Epidermal melanocyte (primary cell): ENCODE data around the gene UBA52.
"Not testable (repeated sequence)": the region's sequence is repeated elsewhere in the genome, so short reads cannot be mapped to it uniquely, and the experiment has no call there.

ENCODE experiments used
- DNase-seq: peaks from one replicate; pipeline ENCODE4 v3.0.0; 2011; ENCODE audit warnings: low spot score; ENCODE audit not compliant: insufficient read length

UBA52 gene

DNA sequence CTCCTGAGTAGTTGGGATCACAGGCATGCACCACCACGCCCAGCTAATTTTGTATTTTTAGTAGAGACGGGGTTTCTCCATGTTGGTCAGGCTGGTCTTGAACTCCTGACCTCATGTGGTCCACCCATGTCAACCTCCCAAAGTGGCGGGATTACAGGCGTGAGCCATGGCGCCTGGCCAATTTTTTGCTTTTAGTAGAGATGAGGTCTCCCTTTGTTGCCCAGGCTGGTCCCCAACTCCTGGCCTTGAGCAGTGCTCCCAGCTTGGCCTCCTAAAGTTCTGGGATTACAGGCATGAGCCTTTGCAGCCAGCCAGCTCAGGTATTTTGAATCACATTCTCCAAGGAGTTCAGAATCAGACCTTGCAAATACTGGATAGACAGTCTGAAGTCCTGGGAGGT lies 21.1 kb downstream of the UBA52 start:
- not testable (repeated sequence) for DNase-seq

DNA sequence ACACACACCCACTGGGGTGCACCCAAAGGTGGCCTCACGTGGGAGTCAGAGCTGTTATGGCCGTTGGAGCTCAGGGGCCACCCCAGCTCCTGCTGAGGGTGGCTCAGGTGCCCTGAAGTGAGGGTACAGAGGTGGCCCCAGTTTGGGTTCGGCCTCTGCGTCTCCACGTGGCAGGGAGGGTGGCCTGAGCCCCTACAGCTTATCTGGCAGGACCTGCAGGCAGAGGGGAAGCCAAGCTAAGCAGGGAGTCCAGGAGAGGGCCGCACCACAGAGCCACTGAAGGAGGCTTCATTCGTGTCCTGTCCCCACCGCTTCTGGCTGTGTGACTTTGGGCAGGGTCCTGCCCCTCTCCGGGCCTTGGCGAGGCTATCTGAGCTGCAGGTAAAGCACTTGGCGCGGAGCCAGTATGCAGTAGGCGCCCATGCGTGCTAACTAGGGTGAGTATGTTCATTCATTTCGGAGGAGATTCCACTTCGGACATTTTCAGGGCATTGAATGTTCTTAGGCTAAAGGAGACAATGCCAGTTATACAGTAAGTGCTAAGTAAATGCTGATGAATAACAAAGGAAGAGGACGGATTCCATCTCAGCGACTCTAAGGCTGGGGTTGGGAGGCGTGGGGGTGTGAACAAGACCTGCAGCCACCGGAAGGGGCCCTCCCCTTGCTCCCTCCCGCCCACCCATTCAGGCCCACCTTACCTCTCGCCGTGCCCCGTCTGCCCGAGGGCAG lies 21.9 kb downstream of the UBA52 start:
- DNase-seq = no peak

DNA sequence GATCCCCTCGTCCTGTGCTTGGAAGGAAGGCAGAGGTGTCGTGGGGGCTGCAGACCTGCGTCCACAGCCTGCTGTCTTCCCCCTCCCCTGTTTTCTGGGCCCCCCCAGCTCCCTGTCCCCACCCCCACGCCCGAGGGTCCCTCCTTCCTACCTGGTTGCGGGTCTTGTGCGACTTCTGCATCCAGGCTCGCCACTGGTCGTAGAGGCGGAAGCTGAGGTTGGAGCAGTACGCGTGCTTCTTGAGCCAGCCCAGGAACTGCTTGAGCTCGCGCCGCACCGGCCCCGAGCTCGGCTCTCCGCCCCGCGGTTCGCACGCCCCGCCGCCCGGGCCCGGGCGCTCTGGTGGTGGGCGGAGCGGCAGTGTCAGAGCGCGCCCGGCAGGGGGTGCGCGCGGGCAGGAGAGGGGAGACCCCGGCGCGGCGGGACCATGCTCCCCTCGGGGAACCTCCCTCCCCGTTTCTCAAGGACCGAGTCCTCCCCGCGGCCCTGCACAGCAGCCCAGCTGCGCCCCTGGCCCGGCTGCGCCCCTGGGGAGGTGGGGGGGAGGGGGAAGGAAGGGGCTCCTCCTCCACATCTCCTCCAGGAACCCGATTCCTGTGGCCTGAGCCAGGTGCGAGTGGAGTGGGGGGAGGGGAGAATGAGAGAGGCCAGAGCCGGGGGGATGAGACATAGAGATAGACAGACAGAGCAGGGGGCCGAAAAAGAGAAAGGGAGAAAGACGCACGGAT lies 22.6 kb downstream of the UBA52 start:
- DNase-seq = peak; percentile 83

DNA sequence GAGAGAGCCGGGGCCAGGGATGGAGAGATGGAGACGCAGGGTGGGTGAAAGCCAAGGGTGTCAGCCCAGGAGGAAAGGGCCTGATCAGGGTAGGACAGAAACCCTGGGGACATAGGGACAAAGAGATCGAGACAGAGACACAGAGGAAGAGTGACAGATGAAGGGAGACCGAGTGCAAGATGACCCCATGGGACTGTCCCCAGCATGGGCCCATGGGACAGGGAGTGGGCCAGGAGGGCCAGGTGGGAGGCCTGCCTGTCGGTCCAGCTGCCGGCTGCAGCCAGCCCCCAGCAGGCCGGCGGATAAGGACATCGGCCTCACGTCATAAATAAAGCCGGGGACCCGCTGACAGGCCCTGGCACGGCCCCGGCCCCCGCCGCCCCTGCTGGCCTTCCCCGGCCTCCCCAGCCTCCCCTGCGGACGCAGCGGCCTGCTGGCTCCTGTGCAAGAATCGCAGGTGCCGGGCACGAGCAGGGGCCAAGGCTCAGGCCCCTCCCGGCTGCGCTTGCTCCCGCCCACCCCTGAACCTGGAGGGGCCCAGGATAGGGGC lies 23.2 kb downstream of the UBA52 start:
- DNase-seq = no peak

DNA sequence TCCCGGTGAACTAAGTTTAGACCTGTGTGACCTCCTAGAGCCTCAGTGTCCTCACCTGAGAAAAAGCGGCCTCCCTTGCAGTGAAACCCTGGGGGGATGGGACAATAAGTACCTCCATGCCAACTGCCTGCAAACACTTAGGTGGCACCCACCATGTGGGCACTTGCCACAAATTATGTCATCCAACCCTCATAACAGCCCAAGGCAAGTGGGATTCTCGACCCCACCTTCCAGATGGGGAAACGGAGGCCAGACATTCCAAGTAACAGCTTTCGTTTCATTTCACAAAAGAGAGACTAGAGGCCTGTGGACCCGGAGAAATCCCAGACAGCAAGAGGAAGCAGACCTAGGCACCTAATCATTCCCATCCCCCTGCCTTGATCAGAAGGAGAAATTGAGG lies 23.8 kb downstream of the UBA52 start:
- DNase-seq = no peak

DNA sequence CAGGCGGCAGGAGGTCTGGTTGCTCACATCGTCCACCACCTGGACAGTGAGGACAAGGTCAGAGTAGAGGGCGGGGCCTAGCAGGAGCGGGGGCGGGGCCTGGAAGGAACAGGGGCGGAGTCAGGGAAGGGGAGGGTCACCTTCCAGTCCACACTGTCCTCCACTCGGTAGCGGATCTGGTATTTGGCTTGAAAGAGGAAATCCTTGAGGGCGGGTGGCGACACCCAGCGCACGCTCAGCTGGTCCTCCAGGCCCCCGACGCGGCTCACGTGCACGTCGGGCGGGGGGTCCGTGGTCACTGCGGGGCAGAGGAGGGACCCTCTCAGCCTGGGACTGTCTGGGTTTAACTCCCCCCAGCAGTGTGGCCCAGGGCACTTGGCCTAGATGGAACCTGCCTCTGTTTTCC lies 25.1 kb downstream of the UBA52 start:
- DNase-seq = no peak

DNA sequence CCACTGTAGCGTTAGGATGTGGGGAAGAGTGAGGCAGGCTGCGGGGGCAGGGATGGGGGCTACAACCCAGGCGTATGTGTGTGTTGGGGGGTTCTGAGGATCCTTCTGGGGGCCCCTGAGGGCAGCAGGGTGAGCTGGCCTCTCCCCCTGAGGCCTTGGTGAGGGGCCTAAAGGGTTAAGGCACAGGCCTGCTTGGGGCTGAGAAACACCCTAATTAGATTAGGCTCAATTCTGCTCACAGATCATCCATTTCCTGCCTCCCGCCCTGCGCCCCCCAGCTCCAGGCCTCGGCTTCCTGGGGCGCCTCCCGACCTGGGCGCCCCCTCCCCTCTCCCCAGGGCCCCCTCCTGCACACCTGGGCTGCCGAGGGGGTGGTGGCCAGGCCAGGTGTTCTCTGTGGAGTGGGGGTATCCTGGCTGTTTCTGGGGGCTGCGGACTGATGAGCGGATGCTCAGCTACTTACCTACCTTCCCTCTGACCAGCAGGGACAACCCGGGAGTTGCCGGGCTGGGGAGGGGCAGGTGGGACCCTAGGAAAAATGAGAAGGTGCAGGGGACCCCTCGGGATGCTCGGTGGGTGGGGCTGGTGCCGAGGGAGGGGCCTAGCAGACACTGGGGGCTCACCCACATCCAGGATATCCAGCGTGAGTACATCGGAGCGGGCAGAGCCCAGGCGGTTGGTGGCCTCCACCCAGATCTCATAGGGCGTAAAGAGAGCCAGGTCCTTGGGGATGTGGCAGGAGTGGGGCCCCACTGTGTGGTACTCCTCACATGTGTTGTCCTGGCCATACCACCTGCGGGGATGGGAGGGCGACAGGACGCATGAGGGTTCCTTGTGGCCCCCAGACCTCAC lies 26.4 kb downstream of the UBA52 start:
- no peak for DNase-seq

DNA sequence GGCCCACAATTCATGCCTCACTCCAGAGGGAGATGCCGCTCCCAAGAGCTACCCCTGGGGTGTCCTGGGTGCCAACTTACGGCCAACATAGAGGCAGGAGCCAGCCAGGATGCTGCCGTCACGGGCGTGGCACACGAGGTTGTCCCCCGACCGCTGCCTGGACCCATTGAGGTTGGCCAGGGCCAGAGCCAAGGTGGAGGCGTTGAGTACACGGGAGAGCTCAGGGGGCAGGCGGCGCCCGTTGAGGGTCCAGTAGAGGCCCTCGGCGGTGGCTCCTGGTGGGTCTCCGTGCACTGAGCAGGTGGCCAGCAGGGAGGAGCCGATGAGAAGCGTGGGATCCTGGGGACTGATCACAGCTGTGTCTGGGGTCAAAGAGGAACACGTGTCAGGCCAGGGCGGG lies 27.8 kb downstream of the UBA52 start:
- DNase-seq = no peak

DNA sequence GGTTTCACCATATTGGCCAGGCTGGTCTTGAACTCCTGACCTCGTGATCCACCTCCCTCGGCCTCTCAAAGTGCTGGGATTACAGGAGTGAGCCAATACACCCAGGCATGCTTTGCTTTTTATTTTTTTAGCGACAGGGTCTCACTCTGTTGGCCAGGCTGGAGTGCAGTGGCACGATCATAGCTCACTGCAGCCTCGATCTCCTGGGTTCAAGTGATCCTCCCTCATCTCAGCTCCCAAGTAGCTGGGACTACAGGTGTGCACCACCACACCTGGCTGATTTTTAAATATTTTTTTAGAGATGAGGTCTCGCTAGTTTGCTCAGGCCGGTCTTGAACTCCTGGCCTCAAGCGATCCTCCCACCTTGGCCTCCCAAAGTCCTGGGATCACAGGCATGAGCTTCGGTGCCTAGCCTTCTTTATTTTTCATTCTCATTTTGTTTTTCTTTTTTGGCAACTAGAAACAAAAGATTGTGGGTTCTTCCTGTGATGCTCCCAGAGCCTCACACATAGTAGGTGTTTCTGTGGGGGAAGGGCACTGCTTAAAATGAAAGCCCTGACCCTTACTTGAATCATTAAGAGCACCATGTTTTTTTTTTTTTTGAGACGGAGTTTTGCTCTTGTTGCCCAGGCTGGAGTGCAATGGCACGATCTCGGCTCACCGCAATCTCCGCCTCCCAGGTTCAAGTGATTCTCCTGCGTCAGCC lies 29.2 kb downstream of the UBA52 start:
- not testable (repeated sequence) for DNase-seq

DNA sequence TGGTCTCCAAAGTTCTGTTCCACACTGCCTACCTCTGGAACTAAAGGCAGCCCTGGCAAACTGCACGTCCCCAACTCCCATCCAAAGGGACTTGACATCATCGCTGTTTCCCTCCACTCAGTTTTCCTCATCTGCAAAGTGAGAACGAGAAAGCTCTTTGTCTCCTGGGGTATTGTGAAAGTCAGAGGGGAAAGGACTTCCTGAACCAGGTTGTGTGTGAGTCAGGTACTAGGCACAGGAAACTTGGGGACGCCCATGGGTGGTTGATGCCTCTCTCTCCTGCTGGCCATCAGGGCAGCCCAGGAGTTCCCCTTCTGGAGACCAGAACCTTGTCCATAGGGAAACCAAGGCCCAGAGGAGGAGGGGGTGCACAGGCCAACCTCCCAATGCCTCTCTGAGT lies 30.2 kb downstream of the UBA52 start:
- DNase-seq = no peak

DNA sequence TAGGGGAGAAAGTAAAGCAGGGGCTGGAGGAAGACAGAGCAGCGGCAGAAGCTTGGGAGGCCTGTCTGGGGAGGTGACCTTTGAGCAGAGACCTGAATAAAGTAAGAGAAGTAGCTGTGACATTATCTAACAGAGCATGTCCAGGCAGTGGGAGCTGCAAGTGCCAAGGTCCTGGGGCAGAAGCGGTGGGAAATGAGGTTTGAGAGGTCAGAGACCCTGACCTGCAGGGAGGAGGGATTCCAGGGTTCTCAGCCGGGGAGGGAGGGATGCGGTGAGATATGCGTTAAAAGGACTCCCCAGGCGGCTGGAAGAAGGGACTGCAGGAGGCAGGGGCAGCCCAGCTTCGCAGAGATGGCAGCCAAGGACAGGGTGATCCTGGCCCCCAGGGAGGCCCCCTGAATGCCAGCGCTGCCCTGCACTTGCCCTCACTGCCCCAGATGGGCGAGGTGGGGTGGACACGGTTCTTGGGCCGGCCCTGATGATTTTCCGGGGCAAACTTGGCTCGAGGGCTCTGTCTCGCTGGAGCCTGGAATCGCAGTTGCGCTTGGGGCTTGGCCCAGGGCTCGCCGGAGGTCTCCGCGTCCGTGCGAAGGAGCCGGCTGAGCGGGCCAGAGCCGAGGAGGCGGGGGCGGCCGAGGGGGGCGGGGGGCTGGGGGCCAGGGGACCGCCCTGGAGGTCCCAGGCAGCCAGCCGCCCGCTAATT lies 31.7 kb downstream of the UBA52 start:
- peak; percentile 43 for DNase-seq

DNA sequence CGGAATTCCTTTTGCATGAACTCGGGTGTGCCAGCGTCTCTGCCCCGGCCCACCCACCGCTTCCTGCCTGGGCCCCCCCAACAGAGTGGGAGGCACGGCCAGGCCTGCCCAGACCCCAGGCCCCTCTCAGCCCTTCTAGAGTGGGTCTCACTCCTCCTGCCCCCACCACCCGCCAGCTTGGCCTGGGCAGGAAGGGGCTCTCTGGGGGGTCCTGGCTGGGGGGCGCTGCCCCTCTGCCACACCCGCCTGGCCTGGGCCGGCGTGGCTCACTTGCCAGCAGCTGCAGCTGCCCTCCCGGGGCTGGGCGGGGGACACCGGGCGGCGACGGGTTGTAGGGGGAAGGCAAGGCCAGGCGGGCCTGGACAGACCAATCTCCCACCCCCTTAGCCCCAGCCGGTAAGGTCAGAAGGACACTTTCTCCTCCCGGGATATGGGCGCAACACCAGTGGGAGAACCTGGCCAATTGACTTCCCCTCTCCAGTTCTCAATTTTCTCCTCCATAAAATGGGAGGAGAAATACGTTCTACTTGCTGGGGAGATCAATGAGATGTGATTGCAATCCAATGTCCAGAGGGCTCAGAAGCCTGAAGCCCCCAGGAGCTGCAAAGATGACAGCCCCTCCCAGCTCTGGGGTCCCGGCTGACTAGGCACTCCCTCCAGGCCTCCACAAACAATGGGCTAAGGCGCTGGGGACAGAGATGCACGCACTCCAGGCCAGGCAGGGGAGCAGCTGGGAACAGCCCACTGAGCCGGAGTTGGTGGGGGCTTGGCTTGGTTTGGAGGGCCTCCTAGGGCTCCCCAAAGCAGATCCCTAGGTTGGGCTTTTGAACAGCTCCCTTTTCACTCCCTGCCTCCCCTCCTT lies 32.5 kb downstream of the UBA52 start:
- DNase-seq = no peak

DNA sequence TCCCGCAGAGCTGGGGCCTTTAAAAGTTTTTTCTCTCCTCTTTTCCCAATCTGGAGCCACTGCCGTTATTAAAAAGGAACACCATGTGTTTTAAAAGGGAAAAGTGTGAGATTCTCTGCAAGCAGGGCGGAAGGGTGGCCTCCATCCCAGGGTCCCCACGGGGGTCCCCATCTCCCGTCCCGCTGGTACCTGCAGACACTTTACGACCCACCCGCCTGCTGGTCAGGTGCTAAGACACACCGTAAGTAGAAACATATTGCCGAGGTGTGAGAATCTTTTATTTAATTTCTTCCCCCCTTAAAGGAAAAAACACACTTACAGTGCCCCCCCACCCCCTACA lies 33.1 kb downstream of the UBA52 start:
- DNase-seq = peak; percentile 26

DNA sequence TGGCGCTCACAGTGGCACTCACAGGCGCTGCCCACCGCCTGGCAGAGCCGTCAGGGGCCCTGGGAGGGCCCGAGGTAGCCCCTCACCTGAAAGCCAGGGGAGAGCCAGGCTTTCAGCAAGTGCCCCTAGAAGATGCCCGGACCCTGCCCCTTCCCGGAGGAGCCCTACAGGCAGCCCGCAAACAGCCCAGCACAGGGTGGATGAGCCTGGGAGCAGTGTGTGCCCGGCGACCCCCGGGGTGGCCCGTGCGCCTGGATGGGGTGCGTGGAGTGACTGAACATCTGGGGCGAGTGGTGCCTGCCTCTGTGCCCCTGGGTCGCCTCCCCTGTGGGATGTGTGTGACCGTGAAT lies 33.5 kb downstream of the UBA52 start:
- DNase-seq = no peak

DNA sequence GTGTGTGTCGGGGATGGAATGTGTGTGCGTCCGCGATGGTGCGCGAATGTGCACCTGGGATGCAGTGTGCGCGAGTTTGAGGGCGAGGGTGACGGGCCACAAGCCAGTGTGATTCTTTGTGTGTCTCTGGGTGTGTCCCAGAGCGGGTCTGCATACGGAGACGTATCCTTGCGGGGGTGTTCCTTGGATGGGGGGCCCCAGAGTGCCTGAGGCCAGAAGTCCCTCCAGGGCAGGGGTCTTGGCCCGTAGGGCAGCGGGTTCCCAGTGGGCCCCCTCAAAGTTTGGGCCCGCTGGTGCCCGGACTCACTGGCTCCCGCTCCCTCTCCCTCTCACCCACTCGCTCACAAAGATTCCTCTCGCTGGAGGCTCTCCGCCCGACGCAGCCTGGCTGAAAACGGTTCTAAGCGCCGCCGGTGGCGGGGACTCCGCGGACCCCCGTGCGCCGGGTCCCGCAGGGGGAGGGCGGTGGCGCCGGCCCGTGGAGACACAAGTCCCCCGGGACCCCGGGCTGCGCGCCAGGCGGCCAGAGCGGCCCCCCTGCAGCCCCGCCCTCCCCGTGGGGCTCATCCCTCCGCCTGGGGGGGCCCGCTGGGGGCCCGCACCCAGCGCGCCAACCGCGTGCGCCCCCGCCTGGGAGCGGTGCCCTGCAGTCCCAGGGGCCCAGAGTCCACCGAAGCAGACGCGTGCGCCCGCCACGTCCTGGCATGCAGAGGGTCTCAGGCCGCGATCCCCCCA lies 34.1 kb downstream of the UBA52 start:
- no peak for DNase-seq

DNA sequence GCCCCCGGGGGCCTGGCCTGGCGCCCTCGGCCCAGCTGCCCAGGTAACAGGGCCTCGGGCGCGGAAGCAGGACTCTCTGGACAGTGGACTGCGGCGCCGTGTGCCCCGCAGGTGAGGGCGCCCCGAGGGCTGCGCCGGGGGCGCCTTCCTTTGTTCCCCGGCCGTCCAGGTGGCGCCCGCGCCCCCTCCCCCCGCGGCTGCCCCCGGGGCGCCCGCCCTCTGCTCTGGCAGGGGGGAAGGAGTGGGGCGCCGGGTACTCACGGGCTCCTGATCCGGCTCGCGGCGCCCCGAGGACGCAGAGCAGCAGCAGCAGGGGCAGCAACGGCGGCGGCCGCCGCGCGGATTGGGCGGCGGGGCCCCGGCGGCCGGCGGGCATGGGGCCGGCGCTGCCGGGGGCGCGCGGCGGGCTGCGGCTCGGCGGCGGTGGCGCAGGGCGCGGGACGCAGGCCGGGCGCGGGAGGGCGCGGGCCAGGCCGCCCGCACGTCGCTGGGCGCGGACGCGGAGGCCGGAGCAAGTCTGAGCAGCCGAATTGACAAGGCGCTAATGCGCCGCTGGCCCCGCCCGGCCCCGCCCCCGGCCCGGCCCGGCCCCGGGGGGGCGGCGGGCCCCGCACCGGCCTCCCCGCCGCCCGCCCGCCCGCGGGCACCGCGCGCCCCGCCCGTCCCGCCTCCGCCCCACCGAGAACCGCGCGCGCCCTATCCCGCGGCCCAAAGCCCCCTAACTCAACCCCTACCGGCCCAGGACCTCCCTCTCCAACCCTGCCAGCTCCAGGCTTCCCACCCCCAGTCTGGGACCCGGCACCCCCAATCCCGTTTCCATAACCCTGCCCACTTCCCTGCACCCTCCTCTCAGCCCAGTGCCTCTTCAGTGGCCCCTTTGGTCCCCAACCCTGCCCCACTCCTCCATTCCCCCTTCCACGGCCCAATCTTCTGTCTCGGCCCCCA lies 34.9 kb downstream of the UBA52 start, which contains the start of gene CRLF1:
CRLF1 (minus strand) TSS at position 519 of the 945 bp plus-strand sequence; CDS start at position 376, 143 bp downstream.
- DNase-seq = peak; percentile 22

DNA sequence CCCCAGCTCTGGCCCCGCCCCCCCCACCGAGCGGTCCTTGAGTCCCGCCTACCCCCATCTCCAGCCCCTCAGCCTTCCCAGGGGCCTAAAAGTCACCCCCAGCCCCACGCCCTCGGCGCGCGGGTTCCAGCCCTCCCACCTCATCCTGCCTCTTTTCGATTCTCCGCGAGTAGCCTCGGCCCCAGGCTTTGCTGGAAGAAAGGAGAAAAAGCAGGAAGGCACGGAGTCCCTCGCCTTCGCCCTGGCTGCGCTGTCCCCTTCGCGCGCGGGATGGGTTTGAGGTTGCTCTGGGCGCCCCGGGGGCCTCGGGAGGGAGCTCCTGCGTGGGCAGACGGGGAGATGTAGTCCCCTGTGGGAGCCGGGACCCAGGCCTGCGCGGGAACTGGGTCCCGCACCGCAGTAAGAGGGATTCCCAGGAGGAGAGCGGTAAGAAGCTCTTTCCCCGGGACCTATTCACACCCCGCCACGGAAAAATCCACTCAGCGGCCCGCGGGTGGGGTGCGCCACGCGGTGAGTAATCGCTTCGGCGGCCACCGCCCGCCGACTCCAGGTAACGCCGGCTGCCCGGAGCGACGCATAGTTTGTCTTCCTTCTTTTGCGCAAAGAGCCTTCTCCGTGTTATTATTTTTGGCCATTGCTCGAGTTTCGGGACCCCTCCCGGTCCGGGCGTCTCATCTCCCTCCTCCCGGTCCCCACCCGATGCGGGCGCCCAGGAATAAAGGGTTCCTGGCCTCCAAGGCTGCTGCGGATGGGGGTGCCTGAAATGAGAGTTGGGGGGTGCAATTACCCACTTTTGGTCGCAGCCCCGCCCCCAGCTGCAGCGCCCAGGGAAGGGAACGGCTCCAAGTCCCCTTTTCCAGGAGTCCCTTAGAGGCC lies 35.8 kb downstream of the UBA52 start:
- DNase-seq = peak; percentile 22
